Smooth muscle cell (in vitro differentiated cells): ENCODE data around the gene MAP3K12. TPM values are rescaled to one million over a fixed set of nuclear protein-coding genes. Genes with fewer than 3 reads are reported as not detected.

Source experiments
- DNase-seq: peaks from one replicate; lab custom pipeline; 2025; ENCODE audit not compliant: unreplicated experiment; lab: John Stamatoyannopoulos, UW
- H2AFZ ChIP-seq: fragments of 200-600 bp; sonication (generic); 2 replicates; pipeline ENCODE4 v1.6.0; 2016; ENCODE audit warnings: antibody characterized with exemption, low read depth, mild to moderate bottlenecking
- H3F3A ChIP-seq: fragments of 200-600 bp; sonication (generic); 2 replicates; pipeline ENCODE4 v1.6.0; 2017; ENCODE audit warnings: antibody characterized with exemption, low read depth
- H3K27ac ChIP-seq: fragments of 200-600 bp; sonication (generic); 2 replicates; pipeline ENCODE4 v1.5.1; 2016; ENCODE audit warnings: low read depth, mild to moderate bottlenecking
- H3K27me3 ChIP-seq: fragments of 200-600 bp; sonication (generic); 2 replicates; pipeline ENCODE4 v1.6.1; 2016; ENCODE audit warnings: low read depth, mild to moderate bottlenecking
- H3K36me3 ChIP-seq: fragments of 200-600 bp; sonication (generic); 2 replicates; pipeline ENCODE4 v1.5.1; 2016; ENCODE audit warnings: low read depth
- H3K4me1 ChIP-seq: fragments of 200-600 bp; sonication (generic); 2 replicates; pipeline ENCODE4 v1.5.1; 2016; ENCODE audit warnings: low read depth
- H3K4me2 ChIP-seq: fragments of 200-600 bp; sonication (generic); 2 replicates; pipeline ENCODE4 v1.6.0; 2016; ENCODE audit warnings: mild to moderate bottlenecking
- H3K4me3 ChIP-seq: fragments of 200-600 bp; sonication (generic); 2 replicates; pipeline ENCODE4 v1.5.1; 2016; ENCODE audit warnings: mild to moderate bottlenecking
- H3K79me2 ChIP-seq: fragments of 200-600 bp; sonication (generic); 2 replicates; pipeline ENCODE4 v1.6.0; 2016; ENCODE audit warnings: low read depth, mild to moderate bottlenecking
- H3K9ac ChIP-seq: fragments of 200-600 bp; sonication (generic); 2 replicates; pipeline ENCODE4 v1.6.0; 2016; ENCODE audit warnings: low read depth
- H3K9me3 ChIP-seq: fragments of 200-600 bp; sonication (generic); replicated peaks from 2 replicates; pipeline ENCODE4 v1.5.1; 2016; ENCODE audit warnings: low read depth
- H4K20me1 ChIP-seq: fragments of 200-600 bp; sonication (generic); 2 replicates; pipeline ENCODE4 v1.6.0; 2016; ENCODE audit warnings: low read depth
- WGBS: methylation state at CpG from one replicate; pipeline ENCODE4 v1.1.7; 2016; ENCODE audit warnings: low lambda C conversion rate; 5-methylcytosine and 5-hydroxymethylcytosine counted together
- polyA plus RNA-seq: library from polyadenylated mRNA; unstranded; fragments of >200 nt; fragmentation: Nextera tagmentation; extraction: Ambion mirVana; gene quantifications from 2 replicates; pipeline ENCODE4 v1.2.1, GENCODE V29; 2016
- total RNA-seq: library from RNA; depleted of rRNA; stranded (reverse); fragments of >200 nt; gene quantifications from 2 replicates; pipeline ENCODE4 v1.2.3, GENCODE V29; 2014
- TF ChIP-seq, protein P1 (sequence below): fragments of 200-600 bp; sonication (generic); IDR thresholded peaks from 2 replicates; pipeline ENCODE4 v1.5.1; 2017; ENCODE audit warnings: borderline replicate concordance, mild to moderate bottlenecking, antibody characterized with exemption; ENCODE audit not compliant: insufficient read depth, poor library complexity, severe bottlenecking

Gene MAP3K12
- total and polyA plus RNA-seq, 2 experiments from 2014 or later, result 15.1 to 34.6 TPM

- H3F3A ChIP-seq, result peaks cover 8% of the 10 kb centered on the region
- H3K79me2 ChIP-seq, result peaks cover 8% of the 10 kb centered on the region
- no peak overlapping the region for H2AFZ ChIP-seq
- H4K20me1 ChIP-seq, result no peaks in the 10 kb centered on the region
- H3K4me2 ChIP-seq, result no peak overlapping the region
- peaks cover 9% of the 10 kb centered on the region for H3K4me1 ChIP-seq
- 96% methylated on average over 19 of the region's 19 CpGs for WGBS
- no peaks in the 10 kb centered on the region for H3K27me3 ChIP-seq
- TF ChIP-seq, protein P1, sequence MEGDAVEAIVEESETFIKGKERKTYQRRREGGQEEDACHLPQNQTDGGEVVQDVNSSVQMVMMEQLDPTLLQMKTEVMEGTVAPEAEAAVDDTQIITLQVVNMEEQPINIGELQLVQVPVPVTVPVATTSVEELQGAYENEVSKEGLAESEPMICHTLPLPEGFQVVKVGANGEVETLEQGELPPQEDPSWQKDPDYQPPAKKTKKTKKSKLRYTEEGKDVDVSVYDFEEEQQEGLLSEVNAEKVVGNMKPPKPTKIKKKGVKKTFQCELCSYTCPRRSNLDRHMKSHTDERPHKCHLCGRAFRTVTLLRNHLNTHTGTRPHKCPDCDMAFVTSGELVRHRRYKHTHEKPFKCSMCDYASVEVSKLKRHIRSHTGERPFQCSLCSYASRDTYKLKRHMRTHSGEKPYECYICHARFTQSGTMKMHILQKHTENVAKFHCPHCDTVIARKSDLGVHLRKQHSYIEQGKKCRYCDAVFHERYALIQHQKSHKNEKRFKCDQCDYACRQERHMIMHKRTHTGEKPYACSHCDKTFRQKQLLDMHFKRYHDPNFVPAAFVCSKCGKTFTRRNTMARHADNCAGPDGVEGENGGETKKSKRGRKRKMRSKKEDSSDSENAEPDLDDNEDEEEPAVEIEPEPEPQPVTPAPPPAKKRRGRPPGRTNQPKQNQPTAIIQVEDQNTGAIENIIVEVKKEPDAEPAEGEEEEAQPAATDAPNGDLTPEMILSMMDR, result no peak
- H3K9ac ChIP-seq, result no peak overlapping the region
- no peak overlapping the region for H3K27ac ChIP-seq
- H3K36me3 ChIP-seq, result no peaks in the 10 kb centered on the region
- no peak for DNase-seq
- H3K4me3 ChIP-seq, result no peak overlapping the region
- no peaks in the 10 kb centered on the region for H3K9me3 ChIP-seq
These were observed 6.5 kb upstream of the MAP3K12 start for GRCh38 chr12:53505555-53506449.

DNA sequence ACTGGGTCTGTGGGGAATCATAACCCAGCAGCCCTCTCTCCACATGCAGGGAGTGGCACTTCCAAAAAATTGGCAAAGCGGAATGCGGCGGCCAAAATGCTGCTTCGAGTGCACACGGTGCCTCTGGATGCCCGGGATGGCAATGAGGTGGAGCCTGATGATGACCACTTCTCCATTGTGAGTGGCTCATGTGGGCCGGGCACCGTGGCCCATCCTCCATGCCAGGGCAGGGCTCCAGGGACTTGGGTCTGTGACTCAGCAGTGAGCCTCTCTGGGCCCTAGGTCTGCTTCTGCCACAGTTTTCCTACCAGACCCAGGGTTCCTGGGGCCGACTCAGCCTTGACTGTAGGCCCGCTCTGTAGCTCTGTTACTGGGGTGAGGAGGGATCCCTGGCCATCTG lies 5.8 kb upstream of the MAP3K12 start:
- Histone ChIP-seq H3K4me3 (no peak overlapping the region), H3K9me3 (no peaks in the 10 kb centered on the region), H3K27me3 (no peaks in the 10 kb centered on the region), H3K9ac (no peak overlapping the region), H3K79me2 (peaks cover 8% of the 10 kb centered on the region), H3F3A (peaks cover 10% of the 10 kb centered on the region), H3K4me2 (no peak overlapping the region), H4K20me1 (no peaks in the 10 kb centered on the region), H3K27ac (no peak overlapping the region), H3K36me3 (no peaks in the 10 kb centered on the region), H3K4me1 (peaks cover 12% of the 10 kb centered on the region), H2AFZ (no peak overlapping the region)
- TF ChIP-seq, protein P1, result no peak
- 96% methylated on average over 10 of the region's 10 CpGs for WGBS
- DNase-seq, result no peak

DNA sequence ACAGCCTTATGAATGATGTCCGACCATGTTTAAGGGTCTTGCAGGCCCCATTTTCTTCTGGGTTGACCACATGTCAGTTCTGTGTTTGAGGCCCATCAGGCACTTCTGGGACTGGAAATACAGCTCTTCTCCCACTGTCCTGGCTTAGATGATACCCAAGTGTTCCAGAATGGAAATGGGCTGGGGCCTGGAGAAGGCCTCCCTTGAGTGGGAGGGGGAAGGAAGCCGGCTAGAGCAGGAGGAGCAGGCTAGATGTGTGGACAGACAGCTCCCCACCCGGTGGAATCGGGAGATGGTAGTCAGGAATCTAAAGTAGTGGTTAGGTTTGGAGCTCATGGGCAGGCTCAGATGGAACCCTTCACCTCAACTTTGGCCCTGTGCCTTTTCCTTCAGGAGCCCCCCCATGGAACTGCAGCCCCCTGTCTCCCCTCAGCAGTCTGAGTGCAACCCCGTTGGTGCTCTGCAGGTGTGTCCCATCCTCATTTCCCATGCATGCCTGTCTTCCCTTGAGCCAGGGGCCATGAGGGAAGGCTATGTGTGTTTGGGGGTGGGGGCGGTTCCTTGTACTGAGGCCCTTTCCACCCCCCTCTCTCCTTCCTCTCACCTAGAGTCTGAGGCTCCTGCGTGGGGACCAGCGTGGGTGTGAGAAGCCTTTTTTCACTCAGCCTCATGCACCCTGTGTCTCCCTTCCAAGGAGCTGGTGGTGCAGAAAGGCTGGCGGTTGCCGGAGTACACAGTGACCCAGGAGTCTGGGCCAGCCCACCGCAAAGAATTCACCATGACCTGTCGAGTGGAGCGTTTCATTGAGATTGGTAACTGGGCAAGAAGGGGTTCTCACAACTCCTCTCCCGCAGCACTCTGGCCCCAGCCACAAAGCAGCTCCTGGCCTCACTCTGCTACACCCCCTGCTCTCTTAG lies 5.0 kb upstream of the MAP3K12 start:
- H3K27me3 ChIP-seq, result no peaks in the 10 kb centered on the region
- TF ChIP-seq, protein P1, result no peak
- no peak overlapping the region for H3K4me2 ChIP-seq
- H3K9me3 ChIP-seq, result no peaks in the 10 kb centered on the region
- no peaks in the 10 kb centered on the region for H4K20me1 ChIP-seq
- no peak overlapping the region for H3K4me3 ChIP-seq
- H3K9ac ChIP-seq, result no peak overlapping the region
- H3F3A ChIP-seq, result peaks cover 13% of the 10 kb centered on the region
- H2AFZ ChIP-seq, result no peak overlapping the region
- WGBS, result 91% methylated on average over 14 of the region's 14 CpGs
- DNase-seq, result no peak
- H3K27ac ChIP-seq, result no peak overlapping the region
- H3K36me3 ChIP-seq, result no peaks in the 10 kb centered on the region
- peaks cover 8% of the 10 kb centered on the region for H3K79me2 ChIP-seq
- H3K4me1 ChIP-seq, result peaks cover 17% of the 10 kb centered on the region
